Brain pericyte (primary cell): ENCODE measurements around the gene NAGK.

ENCODE experiments used
- DNase-seq: peaks from one replicate; pipeline ENCODE4 v3.0.0-alpha.2; 2012; ENCODE audit warnings: low read depth, low spot score

The NAGK gene

DNA sequence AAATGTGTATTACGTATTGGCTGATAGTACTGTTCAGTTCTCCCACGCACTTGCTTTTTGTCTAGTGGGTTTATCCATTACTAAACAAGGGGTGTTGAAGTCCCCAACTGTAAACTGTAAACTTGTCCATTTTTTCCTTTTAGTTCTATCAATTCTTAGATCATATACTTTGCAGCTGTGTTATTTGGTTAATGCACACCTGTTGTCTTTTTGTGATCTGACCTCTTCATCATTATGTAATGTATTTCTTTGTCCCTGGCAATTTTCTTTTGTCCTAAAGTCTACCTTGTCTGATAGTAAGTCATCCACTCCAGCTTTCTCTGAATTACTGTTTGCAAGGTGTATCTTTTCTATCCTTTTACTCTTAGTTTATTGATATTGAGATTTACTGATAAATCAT is 39.6 kb downstream of the NAGK start:
- no peak for DNase-seq

DNA sequence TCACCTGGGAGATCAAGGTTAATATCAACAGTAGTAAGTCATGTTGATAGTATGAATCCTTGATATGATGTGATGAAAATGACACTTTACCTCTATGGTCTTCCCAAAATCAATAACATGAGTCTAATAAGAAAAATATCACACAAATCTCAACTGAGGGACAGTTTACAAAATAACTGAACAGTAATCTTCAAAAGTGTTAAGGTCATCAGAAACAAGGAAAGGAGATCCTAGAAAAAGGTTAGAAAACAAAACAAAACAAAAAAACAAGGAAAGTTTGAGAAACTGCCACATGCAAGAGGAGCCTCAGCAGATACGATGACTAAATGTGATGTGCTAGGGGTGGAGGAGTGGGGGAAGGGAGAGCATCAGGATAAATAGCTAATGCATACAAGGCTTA is 45.4 kb downstream of the NAGK start:
- no peak for DNase-seq

DNA sequence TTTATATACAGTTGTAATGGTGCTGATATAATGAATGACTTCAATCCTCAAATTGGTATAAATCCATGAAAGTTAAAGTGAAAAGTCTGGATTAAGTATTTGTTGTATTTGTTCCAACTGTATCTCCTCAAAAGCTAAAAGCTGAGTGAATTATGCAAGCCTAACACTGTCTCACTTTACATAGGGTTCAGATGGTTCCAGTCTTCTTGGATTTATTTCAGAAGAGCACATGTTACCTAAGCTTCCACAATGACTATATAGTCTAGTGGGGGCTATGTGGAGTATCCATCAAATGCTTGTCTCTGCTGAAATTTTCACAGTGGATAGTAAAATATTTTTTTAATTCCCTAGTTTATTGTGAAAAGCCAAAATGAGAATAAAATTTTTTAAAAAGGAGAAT is 48.6 kb downstream of the NAGK start:
- DNase-seq = no peak

DNA sequence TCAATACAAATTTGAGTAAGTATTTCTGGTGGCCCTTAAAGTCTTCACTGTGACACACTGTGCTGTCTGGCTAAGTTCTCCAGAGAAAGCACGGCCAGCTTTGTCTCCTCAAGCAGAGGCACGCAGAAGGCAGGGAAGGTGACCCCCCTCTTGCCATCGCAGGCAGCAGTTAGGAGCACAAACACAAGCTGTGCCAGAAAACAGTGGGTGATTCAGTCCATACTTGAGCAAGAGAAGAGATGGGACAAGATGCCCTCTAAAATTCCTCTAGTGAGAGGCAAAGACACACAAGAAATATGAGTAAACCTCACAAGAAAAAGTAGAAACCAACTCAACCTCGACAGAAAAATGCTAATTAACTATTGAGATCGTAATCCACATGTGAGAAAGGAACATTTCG is 51.7 kb downstream of the NAGK start:
- DNase-seq = no peak

DNA sequence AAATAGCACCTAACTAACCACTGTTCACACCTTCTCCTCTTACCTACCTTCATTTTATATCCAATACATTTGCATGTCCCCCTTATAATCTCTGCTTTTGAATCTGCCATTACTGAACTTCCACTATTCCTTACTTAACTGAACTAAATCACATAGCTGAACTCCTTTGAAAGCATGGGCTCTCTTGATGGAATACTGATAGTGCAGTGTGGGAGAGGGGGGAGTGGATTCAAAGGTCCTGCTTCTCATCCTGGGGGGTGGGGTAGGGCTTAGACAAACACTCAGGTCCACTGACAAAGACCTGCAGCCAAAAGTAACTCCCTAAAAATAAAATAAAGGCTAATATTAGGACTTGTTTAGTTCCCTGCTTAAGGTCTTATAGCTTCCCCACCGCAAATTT is 53.0 kb downstream of the NAGK start:
- DNase-seq = no peak

DNA sequence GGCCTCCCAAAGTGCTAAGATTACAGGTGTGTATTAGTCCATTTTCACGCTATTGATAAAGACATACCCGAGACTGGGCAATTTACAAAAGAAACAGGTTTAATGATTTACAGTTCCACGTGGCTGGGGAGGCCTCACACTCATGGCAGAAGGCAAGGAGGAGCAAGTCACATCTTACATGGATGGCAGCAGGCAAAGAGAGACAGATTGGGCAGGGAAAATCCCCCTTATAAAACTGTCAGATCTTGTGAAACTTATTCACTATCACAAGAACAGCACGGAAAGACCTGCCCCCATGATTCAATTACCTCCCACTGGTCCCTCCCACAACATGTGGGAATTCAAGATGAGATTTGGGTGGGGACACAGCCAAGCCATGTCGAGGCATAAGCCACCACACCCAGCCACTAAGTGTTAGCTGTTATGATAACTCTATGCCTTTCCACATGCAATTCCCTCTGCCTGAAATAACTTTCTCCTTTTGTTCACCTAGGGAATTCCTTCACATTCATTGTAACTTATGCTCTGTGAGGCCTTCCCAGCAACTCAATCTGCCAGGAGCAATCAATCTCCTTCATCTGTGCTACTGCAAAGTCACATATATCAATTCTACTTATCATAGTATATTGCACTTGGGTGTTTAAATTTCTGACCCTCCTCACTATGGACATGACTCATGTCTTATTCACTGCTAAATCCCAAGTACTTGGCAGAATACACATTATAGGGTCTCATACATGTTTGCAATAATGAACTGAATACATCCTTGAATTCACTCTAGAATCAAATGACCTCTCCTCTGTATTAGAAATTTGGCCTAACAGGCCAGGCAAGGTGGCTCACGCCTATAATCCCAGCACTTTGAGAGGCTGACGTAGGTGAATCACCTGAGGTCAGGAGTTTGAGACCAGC is 54.2 kb downstream of the NAGK start:
- no peak for DNase-seq

- DNase-seq = no peak
Measured at GRCh38 chr2:71125506-71126294, 57.3 kb downstream of the NAGK start.

DNA sequence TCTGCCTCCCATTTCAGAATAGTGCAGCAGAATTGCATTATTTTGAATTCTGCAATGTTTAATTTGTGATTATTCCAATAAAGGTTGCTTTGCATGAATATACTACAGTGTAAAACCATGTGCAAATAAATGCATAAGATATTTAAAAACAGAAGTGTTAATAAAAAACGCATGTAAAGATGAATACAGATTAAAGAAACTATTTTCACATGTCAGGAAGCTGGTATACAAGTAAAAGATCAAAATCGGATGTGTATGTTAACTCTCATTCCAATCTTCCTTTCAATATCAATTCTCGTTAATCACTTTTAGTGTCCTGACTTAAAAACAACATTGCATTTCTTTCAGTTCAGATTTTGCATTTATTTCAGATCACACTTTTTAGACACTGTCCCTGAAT is 58.5 kb downstream of the NAGK start:
- no peak for DNase-seq
